ENCODE data around the gene ANKMY1. TPM values are rescaled to one million over a fixed set of nuclear protein-coding genes. Genes with fewer than 3 reads are reported as not detected.
"Not testable (repeated sequence)": the region's sequence is repeated elsewhere in the genome, so short reads cannot be mapped to it uniquely, and the experiment has no call there.

Gene ANKMY1
- total RNA-seq, 1 experiment from 2014 or later: 28.3 TPM

DNA sequence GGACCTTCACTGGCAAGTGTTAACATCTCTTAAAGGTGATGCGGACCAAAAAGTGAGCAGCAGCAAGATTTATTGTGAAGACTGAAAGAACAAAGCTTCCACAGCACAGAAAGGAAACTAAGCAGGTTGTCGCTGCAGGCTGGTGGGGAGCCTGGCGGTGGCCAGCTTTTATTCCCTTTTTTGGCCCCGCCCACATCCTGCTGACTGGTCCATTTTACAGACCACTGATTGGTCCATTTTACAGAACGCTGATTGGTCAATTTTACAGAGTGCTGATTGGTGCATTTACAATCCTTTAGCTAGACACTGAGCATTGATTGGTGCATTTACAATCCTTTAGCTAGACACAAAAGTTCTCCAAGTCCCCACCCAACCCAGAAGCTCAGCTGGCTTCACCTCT, 35.9 kb downstream of the ANKMY1 start:
- H2AFZ ChIP-seq (ENCODE audit: low read depth, low read length, poor library complexity, severe bottlenecking); CTCF ChIA-PET; H3K4me2 ChIP-seq (ENCODE audit: low read length); RAD21 ChIA-PET (ENCODE audit: low non-redundant PET in 1 of 2, low total read pairs in 2 of 2, uncharacterized antibody in 2 of 2, unreplicated experiment in 2 of 2); BruUV-seq (replicated peaks); H3K27me3 ChIP-seq (ENCODE audit: insufficient read depth, low read length); DNase-seq (ENCODE audit: low read depth, low spot score); H3K27ac ChIP-seq (ENCODE audit: low read depth, low read length); H4K20me1 ChIP-seq (ENCODE audit: insufficient read depth); H3K9ac ChIP-seq (ENCODE audit: low read length); ATAC-seq; H3K9me2 ChIP-seq (ENCODE audit: insufficient read depth); intact Hi-C loops (cut with micrococcal nuclease); H3K4me1 ChIP-seq (ENCODE audit: control insufficient read depth in 1 of 2, insufficient read depth in 2 of 2, low read length in 2 of 2); POLR2A ChIA-PET; H3K79me2 ChIP-seq (ENCODE audit: insufficient read depth, low read length); H3K4me3 ChIP-seq (replicated peaks in 1 of 2; ENCODE audit: low read depth in 1 of 2, low read length in 2 of 2): not testable (repeated sequence)
- H3K36me3 ChIP-seq (ENCODE audit: control insufficient read depth in 1 of 2, insufficient read depth in 2 of 2, low read length in 2 of 2): peaks cover 0 to 42% of the 10 kb centered on the region in 2 experiments; a peak in 2 of 4 replicates
- H3K9me3 ChIP-seq (ENCODE audit: control insufficient read depth in 1 of 2, insufficient read depth in 1 of 2, low read depth in 1 of 2, low read length in 2 of 2): peaks cover 17 to 27% of the 10 kb centered on the region in 2 experiments; a peak in 2 of 4 replicates

GRCh38 chr2:240520974-240521350, 36.8 kb downstream of the ANKMY1 start:
- H3K4me2 ChIP-seq (ENCODE audit: low read length): no peak overlapping the region
- no peaks in the 10 kb centered on the region for H4K20me1 ChIP-seq (ENCODE audit: insufficient read depth)
- H3K9me3 ChIP-seq (ENCODE audit: control insufficient read depth in 1 of 2, insufficient read depth in 1 of 2, low read depth in 1 of 2, low read length in 2 of 2): peaks cover 17 to 18% of the 10 kb centered on the region in 2 experiments; a peak in 2 of 4 replicates
- BruUV-seq (replicated peaks): no TSS peak
- H3K9me2 ChIP-seq (ENCODE audit: insufficient read depth): no peaks in the 10 kb centered on the region
- H3K36me3 ChIP-seq (ENCODE audit: control insufficient read depth in 1 of 2, insufficient read depth in 2 of 2, low read length in 2 of 2): peaks cover 0 to 34% of the 10 kb centered on the region in 2 experiments; a peak in 2 of 4 replicates
- POLR2A ChIA-PET: no interaction called here
- TF ChIP-seq EZH2 (IDR thresholded peaks at IDR 0.05) (no peak), SP1 (IDR thresholded peaks at IDR 0.05; ENCODE audit: low read depth) (no peak), EGR1 (IDR thresholded peaks at IDR 0.05; ENCODE audit: low read depth) (no peak), SRF (IDR thresholded peaks at IDR 0.05; ENCODE audit: low read depth) (no peak), JUND (IDR thresholded peaks at IDR 0.05) (no peak), ZNF274 (IDR thresholded peaks at IDR 0.05; ENCODE audit: low read depth, low read length) (no peak)
- TF ChIP-seq, protein P1, sequence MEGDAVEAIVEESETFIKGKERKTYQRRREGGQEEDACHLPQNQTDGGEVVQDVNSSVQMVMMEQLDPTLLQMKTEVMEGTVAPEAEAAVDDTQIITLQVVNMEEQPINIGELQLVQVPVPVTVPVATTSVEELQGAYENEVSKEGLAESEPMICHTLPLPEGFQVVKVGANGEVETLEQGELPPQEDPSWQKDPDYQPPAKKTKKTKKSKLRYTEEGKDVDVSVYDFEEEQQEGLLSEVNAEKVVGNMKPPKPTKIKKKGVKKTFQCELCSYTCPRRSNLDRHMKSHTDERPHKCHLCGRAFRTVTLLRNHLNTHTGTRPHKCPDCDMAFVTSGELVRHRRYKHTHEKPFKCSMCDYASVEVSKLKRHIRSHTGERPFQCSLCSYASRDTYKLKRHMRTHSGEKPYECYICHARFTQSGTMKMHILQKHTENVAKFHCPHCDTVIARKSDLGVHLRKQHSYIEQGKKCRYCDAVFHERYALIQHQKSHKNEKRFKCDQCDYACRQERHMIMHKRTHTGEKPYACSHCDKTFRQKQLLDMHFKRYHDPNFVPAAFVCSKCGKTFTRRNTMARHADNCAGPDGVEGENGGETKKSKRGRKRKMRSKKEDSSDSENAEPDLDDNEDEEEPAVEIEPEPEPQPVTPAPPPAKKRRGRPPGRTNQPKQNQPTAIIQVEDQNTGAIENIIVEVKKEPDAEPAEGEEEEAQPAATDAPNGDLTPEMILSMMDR (IDR thresholded peaks at IDR 0.05 in 2 of 3, conservative IDR thresholded peaks at IDR 0.05 in 1 of 3; ENCODE audit: borderline replicate concordance in 1 of 3, insufficient read depth in 1 of 3, low read depth in 2 of 3, low read length in 2 of 3): no peak
- TF ChIP-seq, protein P2, sequence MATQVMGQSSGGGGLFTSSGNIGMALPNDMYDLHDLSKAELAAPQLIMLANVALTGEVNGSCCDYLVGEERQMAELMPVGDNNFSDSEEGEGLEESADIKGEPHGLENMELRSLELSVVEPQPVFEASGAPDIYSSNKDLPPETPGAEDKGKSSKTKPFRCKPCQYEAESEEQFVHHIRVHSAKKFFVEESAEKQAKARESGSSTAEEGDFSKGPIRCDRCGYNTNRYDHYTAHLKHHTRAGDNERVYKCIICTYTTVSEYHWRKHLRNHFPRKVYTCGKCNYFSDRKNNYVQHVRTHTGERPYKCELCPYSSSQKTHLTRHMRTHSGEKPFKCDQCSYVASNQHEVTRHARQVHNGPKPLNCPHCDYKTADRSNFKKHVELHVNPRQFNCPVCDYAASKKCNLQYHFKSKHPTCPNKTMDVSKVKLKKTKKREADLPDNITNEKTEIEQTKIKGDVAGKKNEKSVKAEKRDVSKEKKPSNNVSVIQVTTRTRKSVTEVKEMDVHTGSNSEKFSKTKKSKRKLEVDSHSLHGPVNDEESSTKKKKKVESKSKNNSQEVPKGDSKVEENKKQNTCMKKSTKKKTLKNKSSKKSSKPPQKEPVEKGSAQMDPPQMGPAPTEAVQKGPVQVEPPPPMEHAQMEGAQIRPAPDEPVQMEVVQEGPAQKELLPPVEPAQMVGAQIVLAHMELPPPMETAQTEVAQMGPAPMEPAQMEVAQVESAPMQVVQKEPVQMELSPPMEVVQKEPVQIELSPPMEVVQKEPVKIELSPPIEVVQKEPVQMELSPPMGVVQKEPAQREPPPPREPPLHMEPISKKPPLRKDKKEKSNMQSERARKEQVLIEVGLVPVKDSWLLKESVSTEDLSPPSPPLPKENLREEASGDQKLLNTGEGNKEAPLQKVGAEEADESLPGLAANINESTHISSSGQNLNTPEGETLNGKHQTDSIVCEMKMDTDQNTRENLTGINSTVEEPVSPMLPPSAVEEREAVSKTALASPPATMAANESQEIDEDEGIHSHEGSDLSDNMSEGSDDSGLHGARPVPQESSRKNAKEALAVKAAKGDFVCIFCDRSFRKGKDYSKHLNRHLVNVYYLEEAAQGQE (IDR thresholded peaks at IDR 0.05; ENCODE audit: low read depth): no peak
- H3K27ac ChIP-seq (ENCODE audit: low read depth, low read length): no peak overlapping the region
- RAD21 ChIA-PET (ENCODE audit: low non-redundant PET in 1 of 2, low total read pairs in 2 of 2, uncharacterized antibody in 2 of 2, unreplicated experiment in 2 of 2): no interaction called here
- CTCF ChIA-PET: no interaction called here
- intact Hi-C loops (cut with micrococcal nuclease): no loop called here
- H3K79me2 ChIP-seq (ENCODE audit: insufficient read depth, low read length): no peaks in the 10 kb centered on the region
- no peaks in the 10 kb centered on the region for H3K27me3 ChIP-seq (ENCODE audit: insufficient read depth, low read length)
- no peaks in the 10 kb centered on the region for H3K4me1 ChIP-seq (ENCODE audit: control insufficient read depth in 1 of 2, insufficient read depth in 2 of 2, low read length in 2 of 2)
- H3K9ac ChIP-seq (ENCODE audit: low read length): no peak overlapping the region
- no peak for ATAC-seq
- H3K4me3 ChIP-seq (replicated peaks in 1 of 2; ENCODE audit: low read depth in 1 of 2, low read length in 2 of 2): no peak overlapping the region
- no peak overlapping the region for H2AFZ ChIP-seq (ENCODE audit: low read depth, low read length, poor library complexity, severe bottlenecking)
- no peak for DNase-seq (ENCODE audit: low read depth, low spot score)

All from HCT116 (cell line).